Measurements from ENCODE around the gene NMNAT2. TPM values are rescaled to one million over a fixed set of nuclear protein-coding genes. Genes with fewer than 3 reads are reported as not detected.

Gene NMNAT2
- total and polyA plus RNA-seq, 2 of the 8 experiments (the other 6 are each of a cell fraction or from before 2014, with no cell fraction given): 6.5 to 20.9 TPM

GRCh38 chr1:183318433-183318832 is 99.7 kb downstream of the NMNAT2 start:
- H3K4me3 ChIP-seq (ENCODE audit: extremely low read depth in 1 of 4, insufficient read depth in 2 of 4, low read depth in 3 of 4, low read length in 4 of 4): no peak overlapping the region
- H3K27me3 ChIP-seq (replicated peaks in 1 of 4; ENCODE audit: control insufficient read depth in 3 of 4, extremely low read depth in 1 of 4, insufficient read depth in 3 of 4, low read length in 3 of 4): no peaks in the 10 kb centered on the region
- no peak for DNase-seq (ENCODE audit: low read depth in 1 of 2, low spot score in 2 of 2)
- H2BK15ac ChIP-seq (ENCODE audit: low read length): no peak overlapping the region
- no peaks in the 10 kb centered on the region for H3K9me3 ChIP-seq (ENCODE audit: insufficient read depth in 2 of 2, low read depth in 1 of 2, low read length in 1 of 2)
- H3K79me2 ChIP-seq (ENCODE audit: control insufficient read depth in 1 of 2, insufficient read depth in 2 of 2, low read length in 2 of 2): no peaks in the 10 kb centered on the region
- H3K79me1 ChIP-seq (ENCODE audit: low read depth, low read length): 0 out of 2 replicates have a peak, but pooled peaks cover 2% of the 10 kb centered on the region
- H2BK5ac ChIP-seq (ENCODE audit: low read depth, low read length): 0 out of 2 replicates have a peak overlapping the region, but pooled peaks have one; percentile 36
- H2AK5ac ChIP-seq (ENCODE audit: low read depth, low read length): 0 out of 2 replicates have a peak overlapping the region, but pooled peaks have one; percentile 61
- H3K36me3 ChIP-seq (ENCODE audit: control insufficient read depth in 2 of 4, insufficient read depth in 4 of 4, low read length in 3 of 4): no peaks in the 10 kb centered on the region
- no peak overlapping the region for H3K4ac ChIP-seq (replicated peaks; ENCODE audit: insufficient read length, low read depth, low read length)
- WGBS, 2 experiments (ENCODE audit: extremely low coverage in 1 of 2, insufficient coverage in 1 of 2, insufficient read length in 1 of 2, insufficient replicate concordance in 2 of 2, low coverage in 1 of 2, low lambda C conversion rate in 2 of 2, missing lambda C conversion rate in 1 of 2): 62% methylated on average over 4 of the region's 4 CpGs; no CpG with 5 or more reads in 1 of the 2 experiments
- H3K56ac ChIP-seq (replicated peaks; ENCODE audit: insufficient read length, low read depth, low read length): no peak overlapping the region
- no peak overlapping the region for H3K14ac ChIP-seq (ENCODE audit: insufficient read length)
- no peak overlapping the region for H4K91ac ChIP-seq (replicated peaks; ENCODE audit: insufficient read length, low read length)
- H3K23me2 ChIP-seq (ENCODE audit: low read depth, low read length): no peaks in the 10 kb centered on the region
- no peak overlapping the region for H2AFZ ChIP-seq (ENCODE audit: low read length)
- H2BK20ac ChIP-seq (ENCODE audit: low read length): 0 out of 2 replicates have a peak overlapping the region, but pooled peaks have one; percentile 26
- POLR2A ChIA-PET (ENCODE audit: partially characterized antibody): no interaction called here
- H4K5ac ChIP-seq (ENCODE audit: insufficient read length, low read depth, low read length): no peak overlapping the region
- CTCF ChIA-PET (ENCODE audit: partially characterized antibody): interaction anchor here (0.7 to 9.7 kb wide), 11 partner anchors 9 to 356 kb away, joined by 3 to 92 read pairs (median 4); partner anchors contain the start of gene SMG7
- no peaks in the 10 kb centered on the region for H4K20me1 ChIP-seq (replicated peaks in 1 of 2; ENCODE audit: control insufficient read depth in 1 of 2, insufficient read depth in 2 of 2, low read length in 2 of 2)
- H4K8ac ChIP-seq (ENCODE audit: extremely low read depth, insufficient read depth, low read length): no peak overlapping the region
- H3K23ac ChIP-seq (ENCODE audit: insufficient read length): no peak overlapping the region
- 0 out of 2 replicates have a peak overlapping the region, but pooled peaks have one; percentile 73 for H2BK12ac ChIP-seq (ENCODE audit: low read depth, low read length)
- TF ChIP-seq HDAC2 (IDR thresholded peaks at IDR 0.05; ENCODE audit: borderline replicate concordance in 1 of 2, low read depth in 2 of 2, low read length in 2 of 2) (no peak), CTBP2 (IDR thresholded peaks at IDR 0.05; ENCODE audit: borderline replicate concordance, insufficient read depth, insufficient read length, low read length) (no peak), CREB1 (IDR thresholded peaks at IDR 0.05) (no peak), NANOG (IDR thresholded peaks at IDR 0.05; ENCODE audit: insufficient read depth, low read depth, low read length, poor library complexity, severe bottlenecking) (no peak), CTCF (IDR thresholded peaks at IDR 0.05; ENCODE audit: control extremely low read depth in 1 of 3, insufficient read depth in 1 of 3, low read depth in 1 of 3, low read length in 3 of 3) (peak; percentile 24 to 52 (median 52)), CEBPB (IDR thresholded peaks at IDR 0.05; ENCODE audit: low read depth, low read length) (peak; percentile 98), RAD21 (IDR thresholded peaks at IDR 0.05 in 1 of 2, conservative IDR thresholded peaks at IDR 0.05 in 1 of 2; ENCODE audit: low read depth in 2 of 2, low read length in 2 of 2) (peak; percentile 64 to 78)
- H3K4me2 ChIP-seq (ENCODE audit: insufficient read depth in 1 of 2, low read depth in 2 of 2, low read length in 2 of 2): no peak overlapping the region
- FAIRE-seq: no peak
- no peak overlapping the region; the same call in 1 of the 2 replicates for H3K18ac ChIP-seq (ENCODE audit: extremely low read depth, low read length)
- H3K9ac ChIP-seq (replicated peaks in 1 of 4; ENCODE audit: extremely low read depth in 1 of 4, low read depth in 3 of 4, low read length in 3 of 4): no peak overlapping the region
- peaks cover 2 to 21% (median 10%) of the 10 kb centered on the region in 4 experiments; a peak in 6 of 7 replicates for H3K4me1 ChIP-seq (replicated peaks in 1 of 4; ENCODE audit: control insufficient read depth in 3 of 4, insufficient read depth in 4 of 4, low read length in 3 of 4)
- no peak overlapping the region for H2BK120ac ChIP-seq (replicated peaks; ENCODE audit: low read depth, low read length)
- H3K27ac ChIP-seq (ENCODE audit: low read depth, low read length): no peak overlapping the region
